ENCODE data around the gene CPSF6. TPM values are rescaled to one million over a fixed set of nuclear protein-coding genes. Genes with fewer than 3 reads are reported as not detected.

Gene CPSF6
- polyA plus RNA-seq, 1 donor (not counting 4 experiments of a cell fraction or from before 2014, with no cell fraction given), result 59.5 TPM

GRCh38 chr12:69275471-69275891, 36.1 kb downstream of the CPSF6 start:
- FAIRE-seq, result no peak
- no peak for DNase-seq (ENCODE audit: low read depth, low spot score)
- H4K20me1 ChIP-seq (ENCODE audit: control insufficient read depth, extremely low read depth, insufficient read depth, low read length), result no peaks in the 10 kb centered on the region
- H3K27me3 ChIP-seq (ENCODE audit: control insufficient read depth, extremely low read depth, insufficient read depth, low read length), result no peaks in the 10 kb centered on the region
- no peak overlapping the region for H2AFZ ChIP-seq (ENCODE audit: control insufficient read depth, low read length)
- TF ChIP-seq EZH2 (IDR thresholded peaks at IDR 0.05; ENCODE audit: low read length), result no peak
- TF ChIP-seq, protein P1, sequence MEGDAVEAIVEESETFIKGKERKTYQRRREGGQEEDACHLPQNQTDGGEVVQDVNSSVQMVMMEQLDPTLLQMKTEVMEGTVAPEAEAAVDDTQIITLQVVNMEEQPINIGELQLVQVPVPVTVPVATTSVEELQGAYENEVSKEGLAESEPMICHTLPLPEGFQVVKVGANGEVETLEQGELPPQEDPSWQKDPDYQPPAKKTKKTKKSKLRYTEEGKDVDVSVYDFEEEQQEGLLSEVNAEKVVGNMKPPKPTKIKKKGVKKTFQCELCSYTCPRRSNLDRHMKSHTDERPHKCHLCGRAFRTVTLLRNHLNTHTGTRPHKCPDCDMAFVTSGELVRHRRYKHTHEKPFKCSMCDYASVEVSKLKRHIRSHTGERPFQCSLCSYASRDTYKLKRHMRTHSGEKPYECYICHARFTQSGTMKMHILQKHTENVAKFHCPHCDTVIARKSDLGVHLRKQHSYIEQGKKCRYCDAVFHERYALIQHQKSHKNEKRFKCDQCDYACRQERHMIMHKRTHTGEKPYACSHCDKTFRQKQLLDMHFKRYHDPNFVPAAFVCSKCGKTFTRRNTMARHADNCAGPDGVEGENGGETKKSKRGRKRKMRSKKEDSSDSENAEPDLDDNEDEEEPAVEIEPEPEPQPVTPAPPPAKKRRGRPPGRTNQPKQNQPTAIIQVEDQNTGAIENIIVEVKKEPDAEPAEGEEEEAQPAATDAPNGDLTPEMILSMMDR (optimal IDR thresholded peaks at IDR 0.05 in 1 of 3, IDR thresholded peaks at IDR 0.05 in 1 of 3, conservative IDR thresholded peaks at IDR 0.05 in 1 of 3; ENCODE audit: extremely low read depth in 1 of 3, insufficient read depth in 2 of 3, low read length in 3 of 3), result no peak
- dilution Hi-C loops (cut with MboI; ENCODE audit: extremely low pct_ligation_motif_present, low sequenced_read_pairs), result no loop called here
- H3K9me3 ChIP-seq (ENCODE audit: control insufficient read depth, low read depth, low read length), result no peaks in the 10 kb centered on the region
- no peak overlapping the region for H3K4me2 ChIP-seq (ENCODE audit: control insufficient read depth, extremely low read depth, insufficient read depth, low read depth, low read length)
- H3K27ac ChIP-seq (ENCODE audit: control insufficient read depth, insufficient read depth, low read length), result no peak overlapping the region
- peaks cover 0 to 1% of the 10 kb centered on the region in 2 experiments for H3K36me3 ChIP-seq (ENCODE audit: control insufficient read depth in 2 of 2, extremely low read depth in 1 of 2, insufficient read depth in 2 of 2, low read length in 2 of 2)
- no peaks in the 10 kb centered on the region for H3K4me1 ChIP-seq (ENCODE audit: control insufficient read depth, extremely low read depth, insufficient read depth, low read length)
- H3K9ac ChIP-seq (ENCODE audit: control insufficient read depth, extremely low read depth, insufficient read depth, low read length), result no peak overlapping the region
- no peaks in the 10 kb centered on the region for H3K9me1 ChIP-seq (ENCODE audit: control insufficient read depth, extremely low read depth, insufficient read depth, low read length)
- no peaks in the 10 kb centered on the region for H3K79me2 ChIP-seq (ENCODE audit: control insufficient read depth, insufficient read depth, low read length)
- no peak overlapping the region for H3K4me3 ChIP-seq (ENCODE audit: control insufficient read depth in 2 of 3, extremely low read depth in 1 of 3, insufficient read depth in 2 of 3, low read depth in 1 of 3, low read length in 3 of 3)

GRCh38 chr12:69278814-69279782, 39.7 kb downstream of the CPSF6 start:
- no peaks in the 10 kb centered on the region for H3K79me2 ChIP-seq (ENCODE audit: control insufficient read depth, insufficient read depth, low read length)
- H4K20me1 ChIP-seq (ENCODE audit: control insufficient read depth, extremely low read depth, insufficient read depth, low read length), result no peaks in the 10 kb centered on the region
- H3K4me2 ChIP-seq (ENCODE audit: control insufficient read depth, extremely low read depth, insufficient read depth, low read depth, low read length), result no peak overlapping the region
- no peak overlapping the region for H3K9ac ChIP-seq (ENCODE audit: control insufficient read depth, extremely low read depth, insufficient read depth, low read length)
- TF ChIP-seq EZH2 (IDR thresholded peaks at IDR 0.05; ENCODE audit: low read length), result no peak
- TF ChIP-seq, protein P1 (optimal IDR thresholded peaks at IDR 0.05 in 1 of 3, IDR thresholded peaks at IDR 0.05 in 1 of 3, conservative IDR thresholded peaks at IDR 0.05 in 1 of 3; ENCODE audit: extremely low read depth in 1 of 3, insufficient read depth in 2 of 3, low read length in 3 of 3), result no peak
- H3K4me1 ChIP-seq (ENCODE audit: control insufficient read depth, extremely low read depth, insufficient read depth, low read length), result no peaks in the 10 kb centered on the region
- H3K27me3 ChIP-seq (ENCODE audit: control insufficient read depth, extremely low read depth, insufficient read depth, low read length), result peaks cover 4% of the 10 kb centered on the region
- dilution Hi-C loops (cut with MboI; ENCODE audit: extremely low pct_ligation_motif_present, low sequenced_read_pairs), result no loop called here
- H2AFZ ChIP-seq (ENCODE audit: control insufficient read depth, low read length), result no peak overlapping the region
- H3K36me3 ChIP-seq (ENCODE audit: control insufficient read depth in 2 of 2, extremely low read depth in 1 of 2, insufficient read depth in 2 of 2, low read length in 2 of 2), result no peaks in the 10 kb centered on the region
- H3K27ac ChIP-seq (ENCODE audit: control insufficient read depth, insufficient read depth, low read length), result no peak overlapping the region
- H3K9me3 ChIP-seq (ENCODE audit: control insufficient read depth, low read depth, low read length), result no peaks in the 10 kb centered on the region
- DNase-seq (ENCODE audit: low read depth, low spot score), result no peak
- H3K4me3 ChIP-seq (ENCODE audit: control insufficient read depth in 2 of 3, extremely low read depth in 1 of 3, insufficient read depth in 2 of 3, low read depth in 1 of 3, low read length in 3 of 3), result no peak overlapping the region
- no peak for FAIRE-seq
- H3K9me1 ChIP-seq (ENCODE audit: control insufficient read depth, extremely low read depth, insufficient read depth, low read length), result no peaks in the 10 kb centered on the region

All from keratinocyte (primary cell).